Parathyroid adenoma (tissue), 2 donors: ENCODE measurements around the gene PSD.

ENCODE experiments used
- H2AFZ ChIP-seq: fragments of 300-600 bp; sonication (generic); one replicate; pipeline ENCODE4 v1.7.0; 2017; ENCODE audit warnings: antibody characterized with exemption, mild to moderate bottlenecking
- H3K27ac ChIP-seq: fragments of 300-600 bp; sonication (generic); one replicate; pipeline ENCODE4 v1.7.0; 2017
- H3K27me3 ChIP-seq: fragments of 300-600 bp; sonication (generic); one replicate; pipeline ENCODE4 v1.7.0; 2017; ENCODE audit warnings: low read length; ENCODE audit not compliant: control insufficient read depth, insufficient read depth
- H3K36me3 ChIP-seq: fragments of 300-600 bp; sonication (generic); one replicate; pipeline ENCODE4 v1.7.0; 2017; ENCODE audit warnings: low read length; ENCODE audit not compliant: control insufficient read depth, insufficient read depth
- H3K4me1 ChIP-seq: fragments of 300-600 bp; sonication (generic); one replicate; pipeline ENCODE4 v1.7.0; 2017; ENCODE audit warnings: control low read depth
- H3K4me2 ChIP-seq: fragments of 300-600 bp; sonication (generic); one replicate; pipeline ENCODE4 v1.7.0; 2017; ENCODE audit warnings: low read length
- H3K4me3 ChIP-seq: fragments of 300-600 bp; sonication (generic); one replicate; pipeline ENCODE4 v1.7.0; 2017; ENCODE audit warnings: low read depth, low read length
- H3K79me2 ChIP-seq: fragments of 300-600 bp; sonication (generic); one replicate; pipeline ENCODE4 v1.7.0; 2017; ENCODE audit warnings: control low read depth
- H3K9ac ChIP-seq: fragments of 300-600 bp; sonication (generic); one replicate; pipeline ENCODE4 v1.7.0; 2017; ENCODE audit warnings: mild to moderate bottlenecking
- H3K9me3 ChIP-seq: fragments of 300-600 bp; sonication (generic); one replicate; pipeline ENCODE4 v1.7.0; 2017; ENCODE audit warnings: low read length; ENCODE audit not compliant: control insufficient read depth
- TF ChIP-seq, protein P1 (sequence below): fragments of 300-600 bp; sonication (generic); IDR thresholded peaks from one replicate; pipeline ENCODE4 v1.7.0; 2017; ENCODE audit warnings: antibody characterized with exemption, mild to moderate bottlenecking
- donor health status: primary hyperparathyroidism.

Gene PSD

DNA sequence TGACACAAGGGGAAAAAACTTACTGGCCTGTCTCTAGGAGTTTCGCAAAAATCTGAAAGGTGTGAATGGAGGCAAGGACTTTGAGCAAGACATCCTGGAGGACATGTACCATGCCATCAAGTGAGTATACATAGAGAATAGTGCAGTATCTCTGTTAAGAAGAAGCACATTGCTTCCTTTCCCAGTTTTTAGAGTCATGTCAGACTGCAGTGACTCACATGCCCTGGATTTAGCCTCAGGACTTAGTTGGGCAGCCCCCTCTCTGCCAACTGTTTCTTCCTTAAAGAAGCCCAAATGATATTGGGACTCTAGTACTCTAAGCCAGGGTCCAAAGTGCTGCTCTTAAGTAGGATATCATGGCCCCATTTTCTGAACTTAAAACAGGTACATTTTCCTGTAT, 51.1 kb downstream of the PSD start:
- no peak overlapping the region for H3K4me2 ChIP-seq
- no peak overlapping the region for H2AFZ ChIP-seq
- no peaks in the 10 kb centered on the region for H3K9me3 ChIP-seq
- no peak overlapping the region for H3K4me3 ChIP-seq
- no peak overlapping the region for H3K27ac ChIP-seq
- TF ChIP-seq, protein P1, sequence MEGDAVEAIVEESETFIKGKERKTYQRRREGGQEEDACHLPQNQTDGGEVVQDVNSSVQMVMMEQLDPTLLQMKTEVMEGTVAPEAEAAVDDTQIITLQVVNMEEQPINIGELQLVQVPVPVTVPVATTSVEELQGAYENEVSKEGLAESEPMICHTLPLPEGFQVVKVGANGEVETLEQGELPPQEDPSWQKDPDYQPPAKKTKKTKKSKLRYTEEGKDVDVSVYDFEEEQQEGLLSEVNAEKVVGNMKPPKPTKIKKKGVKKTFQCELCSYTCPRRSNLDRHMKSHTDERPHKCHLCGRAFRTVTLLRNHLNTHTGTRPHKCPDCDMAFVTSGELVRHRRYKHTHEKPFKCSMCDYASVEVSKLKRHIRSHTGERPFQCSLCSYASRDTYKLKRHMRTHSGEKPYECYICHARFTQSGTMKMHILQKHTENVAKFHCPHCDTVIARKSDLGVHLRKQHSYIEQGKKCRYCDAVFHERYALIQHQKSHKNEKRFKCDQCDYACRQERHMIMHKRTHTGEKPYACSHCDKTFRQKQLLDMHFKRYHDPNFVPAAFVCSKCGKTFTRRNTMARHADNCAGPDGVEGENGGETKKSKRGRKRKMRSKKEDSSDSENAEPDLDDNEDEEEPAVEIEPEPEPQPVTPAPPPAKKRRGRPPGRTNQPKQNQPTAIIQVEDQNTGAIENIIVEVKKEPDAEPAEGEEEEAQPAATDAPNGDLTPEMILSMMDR = no peak
- H3K79me2 ChIP-seq = no peaks in the 10 kb centered on the region
- no peak overlapping the region for H3K9ac ChIP-seq
- H3K4me1 ChIP-seq = peaks cover 3% of the 10 kb centered on the region
- H3K27me3 ChIP-seq = no peaks in the 10 kb centered on the region
- no peaks in the 10 kb centered on the region for H3K36me3 ChIP-seq

DNA sequence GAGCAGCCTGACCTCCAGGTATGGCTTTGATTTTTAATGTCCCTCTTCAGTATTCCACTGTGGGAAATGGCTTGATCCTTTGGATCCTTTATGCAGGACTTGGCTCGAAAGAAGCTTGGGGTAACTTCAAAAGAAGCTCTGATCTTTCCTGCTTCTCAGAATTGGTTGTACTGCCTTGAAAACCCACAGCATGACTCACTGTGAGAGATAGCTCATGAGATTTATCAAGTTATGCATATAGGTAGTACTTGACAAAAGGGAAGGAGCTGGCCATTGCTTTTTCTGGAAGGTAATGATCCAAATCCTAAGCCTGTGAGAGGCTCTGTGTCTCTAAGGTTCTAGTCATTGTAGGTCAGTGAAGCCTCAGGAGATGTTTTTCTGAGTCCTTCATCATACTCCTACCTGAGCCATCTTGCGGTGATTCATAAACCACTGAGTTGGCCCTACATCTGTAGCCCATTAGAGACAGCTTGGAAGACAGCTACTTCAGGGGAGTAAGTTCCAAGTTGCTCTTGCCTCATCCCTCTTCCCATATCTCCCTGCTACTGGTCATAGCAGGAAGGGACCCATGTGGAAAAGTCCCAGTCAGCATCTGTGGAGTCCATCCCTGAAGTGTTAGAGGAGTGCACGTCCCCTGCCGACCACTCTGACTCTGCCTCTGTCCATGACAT, 59.7 kb downstream of the PSD start:
- H3K9me3 ChIP-seq = no peaks in the 10 kb centered on the region
- H3K36me3 ChIP-seq = no peaks in the 10 kb centered on the region
- no peaks in the 10 kb centered on the region for H3K4me1 ChIP-seq
- TF ChIP-seq, protein P1 = no peak
- H3K27me3 ChIP-seq = no peaks in the 10 kb centered on the region
- H3K4me2 ChIP-seq = no peak overlapping the region
- H3K79me2 ChIP-seq = peaks cover 9% of the 10 kb centered on the region
- H3K4me3 ChIP-seq = no peak overlapping the region
- H3K9ac ChIP-seq = no peak overlapping the region
- no peak overlapping the region for H2AFZ ChIP-seq
- no peak overlapping the region for H3K27ac ChIP-seq

DNA sequence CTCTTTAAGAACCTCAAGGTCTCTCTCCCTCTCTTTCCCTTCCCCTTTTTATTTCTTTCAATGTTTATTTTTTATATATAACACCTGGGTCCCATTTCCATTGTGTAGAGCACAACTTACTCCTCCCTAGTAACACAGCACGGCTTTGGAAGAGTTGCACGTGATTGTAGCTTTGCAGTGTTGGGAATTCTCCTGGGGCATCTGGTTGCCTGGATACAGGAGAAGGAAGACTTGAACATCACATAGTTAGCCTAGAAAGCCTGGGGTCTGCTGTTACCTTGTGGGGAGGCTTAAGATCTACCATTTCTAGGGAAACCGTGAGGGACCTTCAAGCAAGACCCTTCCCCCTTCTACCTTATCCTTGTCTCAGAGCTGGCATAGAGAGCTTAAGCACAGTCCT, 64.1 kb downstream of the PSD start:
- Histone ChIP-seq H3K9me3 (no peaks in the 10 kb centered on the region), H3K36me3 (no peaks in the 10 kb centered on the region)
- TF ChIP-seq, protein P1 = no peak

More for the DNA sequence above, 64.1 kb downstream of the PSD start:
- no peak overlapping the region for H3K9ac ChIP-seq
- H3K4me2 ChIP-seq = no peak overlapping the region
- H3K27ac ChIP-seq = no peak overlapping the region
- no peaks in the 10 kb centered on the region for H3K27me3 ChIP-seq
- no peaks in the 10 kb centered on the region for H3K4me1 ChIP-seq
- no peak overlapping the region for H3K4me3 ChIP-seq
- H2AFZ ChIP-seq = no peak overlapping the region
- H3K79me2 ChIP-seq = peaks cover 24% of the 10 kb centered on the region
